ELR (cell line): ENCODE data around the gene TRPM5.

Experiments
- DNase-seq: peaks from one replicate; pipeline ENCODE4 v3.0.0-alpha.2; 2015; ENCODE audit warnings: low read depth

The TRPM5 gene

DNA sequence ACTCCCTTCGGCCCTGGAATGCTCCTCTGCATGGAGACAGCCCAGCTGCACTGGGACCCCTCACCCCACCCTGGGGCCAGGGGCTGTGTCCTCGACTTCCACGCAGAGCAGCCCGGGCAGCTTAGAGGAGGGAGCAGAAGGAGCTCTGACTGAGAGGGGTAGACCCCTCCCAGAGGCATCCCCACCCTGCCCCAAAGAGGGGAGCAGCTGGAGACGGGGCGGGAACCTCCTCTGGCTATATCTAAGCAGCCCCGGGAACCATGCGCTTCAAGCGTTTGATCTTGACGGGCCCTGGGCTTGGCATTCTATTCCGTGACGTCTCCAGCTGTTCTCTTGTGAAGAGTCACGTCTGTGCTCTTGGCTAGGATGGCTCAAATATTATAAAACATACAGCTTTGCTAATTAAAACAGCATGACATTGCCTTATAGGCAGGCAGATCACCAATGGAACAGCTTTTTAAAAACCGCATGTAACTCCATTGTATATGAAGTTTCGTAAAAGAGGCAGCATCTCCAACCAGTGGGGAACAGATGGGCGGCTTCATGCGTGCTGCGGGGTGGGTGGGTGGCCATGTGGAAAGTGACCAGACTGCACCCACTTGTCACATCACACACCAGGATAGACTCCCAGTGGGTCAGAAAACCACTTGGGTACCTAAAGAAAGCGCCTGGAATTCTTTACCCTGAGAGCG lies 8.2 kb upstream of the TRPM5 start:
- DNase-seq, result no peak

DNA sequence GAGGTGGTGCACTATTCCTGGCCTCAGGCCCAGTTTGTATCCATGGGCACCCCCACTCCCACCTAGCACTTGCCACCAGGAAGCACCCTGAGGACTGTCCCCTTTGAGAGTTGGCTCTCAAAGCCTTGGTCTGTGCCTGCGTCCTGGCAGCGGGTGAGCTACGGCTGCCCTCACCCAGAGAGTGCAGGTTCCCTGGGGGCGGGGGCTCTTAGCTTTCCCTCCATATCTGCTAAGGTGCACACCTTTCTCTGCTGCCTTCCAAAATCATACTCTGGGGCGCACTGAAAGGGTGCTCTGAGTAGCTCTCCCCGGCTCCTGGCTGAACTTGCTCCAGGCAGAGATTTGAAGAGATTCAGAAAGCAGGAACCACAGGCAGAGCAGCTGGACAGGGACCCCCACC lies 7.6 kb upstream of the TRPM5 start:
- DNase-seq, result no peak

DNA sequence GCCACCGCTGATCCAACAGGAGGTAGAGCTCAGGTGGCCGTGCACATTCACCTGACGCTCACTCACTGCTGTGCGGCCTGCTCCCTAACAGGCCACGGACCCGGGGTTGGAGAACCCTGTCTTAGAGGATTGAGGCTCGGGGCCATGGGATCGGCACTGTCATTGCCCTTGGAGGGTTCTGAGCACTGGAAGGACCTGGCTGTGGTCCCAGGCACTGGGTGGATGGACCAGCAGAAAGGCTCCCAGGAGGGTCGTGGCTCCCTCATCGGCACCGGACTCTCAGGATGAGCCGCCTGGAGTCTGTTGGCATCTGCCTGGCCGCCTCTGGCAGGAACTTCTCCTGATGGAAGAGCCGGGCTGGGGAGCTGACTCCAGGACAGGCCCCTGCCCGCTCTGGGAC lies 7.0 kb upstream of the TRPM5 start:
- DNase-seq, result no peak

GRCh38 chr11:2450321-2451041 lies 6.2 kb upstream of the TRPM5 start:
- no peak for DNase-seq

- DNase-seq, result no peak
Observed at GRCh38 chr11:2449548-2450320, 5.4 kb upstream of the TRPM5 start.

GRCh38 chr11:2448661-2449547 lies 4.6 kb upstream of the TRPM5 start:
- no peak for DNase-seq

GRCh38 chr11:2447951-2448650 lies 3.8 kb upstream of the TRPM5 start:
- no peak for DNase-seq

GRCh38 chr11:2447253-2447950 lies 3.1 kb upstream of the TRPM5 start:
- no peak for DNase-seq

DNA sequence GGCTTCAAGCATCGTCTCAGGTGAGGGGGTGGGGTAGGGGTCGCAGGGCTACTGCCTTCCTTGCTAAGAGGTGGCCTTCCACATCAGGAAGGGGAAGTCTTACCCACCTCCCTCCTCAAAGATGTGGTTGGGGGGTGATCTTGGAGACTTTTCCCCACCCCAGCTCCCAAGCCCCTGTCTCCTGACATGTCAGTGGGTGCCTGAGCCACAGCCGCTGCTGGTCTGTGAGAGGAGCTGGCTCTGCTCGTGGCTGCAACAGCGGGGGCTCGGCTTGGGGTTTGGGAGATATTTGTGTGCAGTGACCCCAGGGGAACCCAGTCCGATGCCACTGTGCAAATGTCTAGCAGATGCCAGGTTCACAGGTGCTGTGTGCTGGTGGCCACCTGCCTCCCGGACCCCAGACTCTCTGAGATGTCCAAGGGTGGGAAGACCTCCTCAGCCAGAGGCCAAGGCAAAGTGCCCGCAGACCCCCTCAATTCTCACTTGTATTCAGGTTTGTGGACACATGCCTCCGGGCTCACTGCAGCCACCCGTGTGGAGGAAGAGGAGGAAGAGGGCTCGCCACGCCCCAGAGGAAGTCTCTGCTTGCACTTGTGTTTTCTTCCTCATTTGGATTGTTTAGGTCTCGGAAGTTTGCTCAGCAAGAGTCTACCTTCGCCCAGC lies 2.4 kb upstream of the TRPM5 start:
- DNase-seq, result no peak

GRCh38 chr11:2445746-2446551 lies 1.6 kb upstream of the TRPM5 start:
- no peak for DNase-seq

GRCh38 chr11:2444821-2445745 lies 769 bp upstream of the TRPM5 start, which contains the start of gene KCNQ1:
Gene KCNQ1 (plus strand): TSS chr11:2445008. CDS start chr11:2445099, 91 bp downstream.
- DNase-seq, result peak; percentile 19

- no peak for DNase-seq
Observed at GRCh38 chr11:2443406-2443805, 908 bp downstream of the TRPM5 start.

GRCh38 chr11:2442589-2442988 lies 1.7 kb downstream of the TRPM5 start:
- DNase-seq, result no peak

DNA sequence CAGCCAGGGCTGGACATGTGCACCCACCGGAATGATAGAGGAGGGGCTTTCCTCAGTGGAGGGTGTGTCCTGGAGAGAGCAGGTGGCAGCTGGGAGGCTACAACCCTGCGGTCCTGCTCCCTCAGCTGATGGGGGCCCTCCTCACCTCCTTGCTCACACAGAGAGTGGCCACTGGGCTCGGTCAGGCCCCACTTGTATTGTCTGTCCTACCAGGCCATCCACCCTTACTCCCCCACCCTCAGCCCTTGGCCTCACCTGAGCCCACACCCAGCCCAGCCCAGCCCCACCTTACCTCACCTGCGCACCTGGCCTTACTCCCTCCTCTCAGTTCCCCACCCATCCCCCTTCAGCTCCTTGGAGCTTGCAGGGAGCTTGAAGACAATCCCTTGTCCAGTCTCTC lies 3.1 kb downstream of the TRPM5 start:
- DNase-seq, result no peak

DNA sequence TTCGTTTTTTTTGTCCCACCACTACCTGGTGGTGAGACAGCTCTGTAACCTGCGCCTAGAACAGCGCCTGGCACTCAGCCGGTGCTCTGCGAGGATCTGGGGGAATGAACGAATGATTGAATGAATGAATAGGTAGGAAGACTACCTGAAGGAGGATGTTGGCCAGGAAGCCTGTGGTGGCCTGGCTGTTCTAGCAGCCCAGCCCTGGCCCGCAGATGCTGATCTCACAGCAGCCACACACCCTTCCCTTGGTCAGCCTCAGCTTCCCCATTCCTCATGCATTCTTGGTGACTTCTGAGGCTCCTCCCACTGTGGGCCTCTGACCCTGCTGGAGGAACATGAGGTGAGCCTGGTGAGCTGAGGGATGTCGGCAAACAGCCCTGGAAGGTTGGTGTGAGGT lies 3.7 kb downstream of the TRPM5 start:
- no peak for DNase-seq

- no peak for DNase-seq
Observed at GRCh38 chr11:2439820-2440219, 4.5 kb downstream of the TRPM5 start.

GRCh38 chr11:2437516-2437915 lies 6.8 kb downstream of the TRPM5 start:
- DNase-seq, result no peak

DNA sequence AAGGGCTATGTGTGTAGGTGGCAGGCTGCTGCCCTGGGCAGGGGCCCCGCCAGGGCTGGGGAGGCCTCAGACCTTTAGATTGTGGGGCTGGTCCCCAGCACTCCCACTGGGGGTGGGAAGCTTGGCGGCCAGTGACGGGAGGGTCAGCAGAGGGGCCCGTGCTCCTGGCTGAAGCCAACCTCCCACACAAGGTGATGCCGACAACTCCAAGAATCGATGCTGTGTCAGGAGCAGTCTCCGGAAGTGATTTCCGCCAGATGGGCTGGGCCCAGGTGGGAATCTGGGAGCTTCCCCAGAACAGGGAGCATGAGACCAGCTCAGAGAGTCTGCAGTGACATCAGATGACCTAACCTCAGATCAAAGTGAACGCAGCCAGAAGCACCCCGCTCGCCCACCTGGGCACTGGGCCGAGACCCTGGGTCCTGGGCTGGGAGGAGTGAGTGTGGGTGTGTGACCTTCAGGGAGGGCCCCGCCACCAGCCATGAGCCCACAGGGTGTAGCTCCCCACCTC lies 7.7 kb downstream of the TRPM5 start:
- DNase-seq, result no peak
